ENCODE results near the gene C11orf68. TPM values are rescaled to one million over a fixed set of nuclear protein-coding genes. Genes with fewer than 3 reads are reported as not detected.
"Not testable (repeated sequence)": the region's sequence is repeated elsewhere in the genome, so short reads cannot be mapped to it uniquely, and the experiment has no call there.

C11orf68 gene
- total RNA-seq, 1 donor from 2014 or later = 34.6 TPM

DNA sequence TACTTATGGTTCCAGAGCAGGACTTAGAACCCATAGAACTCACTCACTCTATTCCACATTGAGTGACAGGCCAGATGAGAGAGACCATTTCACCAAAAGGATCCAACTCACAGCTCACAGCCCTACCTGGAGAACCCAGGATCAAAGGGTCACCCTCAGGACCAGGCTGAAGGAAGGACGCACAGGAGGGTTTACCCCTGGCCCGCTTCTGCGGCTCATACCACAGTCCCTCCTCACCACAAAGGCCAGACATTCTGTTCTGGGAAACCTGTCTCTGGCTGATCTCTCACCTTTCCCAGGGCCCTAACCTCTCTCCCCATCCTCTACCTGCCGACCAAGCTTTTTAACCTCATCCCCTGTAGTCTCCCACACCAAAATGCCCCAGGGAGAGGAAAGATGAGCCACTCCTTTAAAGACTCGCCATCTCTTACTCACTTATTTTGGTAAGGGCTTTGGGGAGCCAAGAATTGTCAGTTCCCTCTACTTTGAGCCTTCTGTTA lies 23.3 kb downstream of the C11orf68 start:
- FAIRE-seq (no peak), DNase-seq (ENCODE audit: low read depth) (no peak)
- Mint-ChIP-seq H3K27me3 (ENCODE audit: low read depth, unreplicated experiment) (no peaks in the 10 kb centered on the region), H3K4me3 (ENCODE audit: unreplicated experiment) (peak overlapping the region; percentile 23), H3K36me3 (ENCODE audit: low read depth, unreplicated experiment) (peaks cover 14% of the 10 kb centered on the region), H3K4me1 (ENCODE audit: low read depth, unreplicated experiment) (peaks cover 21% of the 10 kb centered on the region), H3K27ac (ENCODE audit: unreplicated experiment) (peak overlapping the region; percentile 20), H3K9me3 (ENCODE audit: unreplicated experiment) (no peaks in the 10 kb centered on the region)
- Histone ChIP-seq H3K36me3 (ENCODE audit: insufficient read depth, low read length) (peaks cover 26% of the 10 kb centered on the region), H3K4me3 (ENCODE audit: insufficient read depth, low read depth, low read length) (no peak overlapping the region), H3K79me2 (ENCODE audit: insufficient read depth, low read length) (peaks cover 90% of the 10 kb centered on the region), H2AFZ (ENCODE audit: low read depth, low read length) (no peak overlapping the region), H3K4me1 (ENCODE audit: insufficient read depth, low read length) (peaks cover 62% of the 10 kb centered on the region), H3K27me3 (ENCODE audit: insufficient read depth, low read length) (no peaks in the 10 kb centered on the region), H3K4me2 (ENCODE audit: low read length) (peak overlapping the region; percentile 89), H3K9ac (ENCODE audit: low read length) (peak overlapping the region; percentile 54), H3K27ac (ENCODE audit: low read depth, low read length) (peak overlapping the region; percentile 22), H3K9me3 (ENCODE audit: insufficient read depth, low read depth, low read length) (no peaks in the 10 kb centered on the region), H4K20me1 (ENCODE audit: insufficient read depth, low read length) (peaks cover 86% of the 10 kb centered on the region)
- TF ChIP-seq CTCF (IDR thresholded peaks at IDR 0.05; ENCODE audit: insufficient read depth, low read depth, low read length) = no peak
- no peak for TF ChIP-seq EZH2 (IDR thresholded peaks at IDR 0.05; ENCODE audit: insufficient read depth, low read length)

GRCh38 chr11:65894034-65894591 lies 24.7 kb downstream of the C11orf68 start:
- no peaks in the 10 kb centered on the region for H3K27me3 Mint-ChIP-seq (ENCODE audit: low read depth, unreplicated experiment)
- H3K4me1 ChIP-seq (ENCODE audit: insufficient read depth, low read length) = peaks cover 73% of the 10 kb centered on the region
- H4K20me1 ChIP-seq (ENCODE audit: insufficient read depth, low read length) = peaks cover 81% of the 10 kb centered on the region
- H3K4me2 ChIP-seq (ENCODE audit: low read length) = peak overlapping the region; percentile 99
- peaks cover 80% of the 10 kb centered on the region for H3K79me2 ChIP-seq (ENCODE audit: insufficient read depth, low read length)
- no peak for DNase-seq (ENCODE audit: low read depth)
- peaks cover 14% of the 10 kb centered on the region for H3K36me3 Mint-ChIP-seq (ENCODE audit: low read depth, unreplicated experiment)
- peaks cover 26% of the 10 kb centered on the region for H3K36me3 ChIP-seq (ENCODE audit: insufficient read depth, low read length)
- H3K27ac ChIP-seq (ENCODE audit: low read depth, low read length) = no peak overlapping the region
- H3K9me3 Mint-ChIP-seq (ENCODE audit: unreplicated experiment) = no peaks in the 10 kb centered on the region
- no peaks in the 10 kb centered on the region for H3K9me3 ChIP-seq (ENCODE audit: insufficient read depth, low read depth, low read length)
- H3K9ac ChIP-seq (ENCODE audit: low read length) = peak overlapping the region; percentile 19
- no peak overlapping the region for H2AFZ ChIP-seq (ENCODE audit: low read depth, low read length)
- no peak for FAIRE-seq
- TF ChIP-seq CTCF (IDR thresholded peaks at IDR 0.05; ENCODE audit: insufficient read depth, low read depth, low read length) = no peak
- TF ChIP-seq EZH2 (IDR thresholded peaks at IDR 0.05; ENCODE audit: insufficient read depth, low read length) = no peak
- H3K27ac Mint-ChIP-seq (ENCODE audit: unreplicated experiment) = no peak overlapping the region
- no peak overlapping the region for H3K4me3 ChIP-seq (ENCODE audit: insufficient read depth, low read depth, low read length)
- H3K4me3 Mint-ChIP-seq (ENCODE audit: unreplicated experiment) = no peak overlapping the region
- H3K4me1 Mint-ChIP-seq (ENCODE audit: low read depth, unreplicated experiment) = peaks cover 30% of the 10 kb centered on the region
- H3K27me3 ChIP-seq (ENCODE audit: insufficient read depth, low read length) = no peaks in the 10 kb centered on the region

- Mint-ChIP-seq H3K27me3 (ENCODE audit: low read depth, unreplicated experiment) (no peaks in the 10 kb centered on the region), H3K27ac (ENCODE audit: unreplicated experiment) (peak overlapping the region; percentile 86), H3K36me3 (ENCODE audit: low read depth, unreplicated experiment) (peaks cover 14% of the 10 kb centered on the region), H3K4me3 (ENCODE audit: unreplicated experiment) (peak overlapping the region; percentile 81), H3K9me3 (ENCODE audit: unreplicated experiment) (no peaks in the 10 kb centered on the region), H3K4me1 (ENCODE audit: low read depth, unreplicated experiment) (peaks cover 33% of the 10 kb centered on the region)
- no peak for DNase-seq (ENCODE audit: low read depth)
- Histone ChIP-seq H3K36me3 (ENCODE audit: insufficient read depth, low read length) (peaks cover 26% of the 10 kb centered on the region), H3K27me3 (ENCODE audit: insufficient read depth, low read length) (no peaks in the 10 kb centered on the region), H3K27ac (ENCODE audit: low read depth, low read length) (no peak overlapping the region), H3K4me1 (ENCODE audit: insufficient read depth, low read length) (peaks cover 74% of the 10 kb centered on the region), H3K4me3 (ENCODE audit: insufficient read depth, low read depth, low read length) (no peak overlapping the region), H4K20me1 (ENCODE audit: insufficient read depth, low read length) (peaks cover 70% of the 10 kb centered on the region), H2AFZ (ENCODE audit: low read depth, low read length) (no peak overlapping the region), H3K9ac (ENCODE audit: low read length) (peak overlapping the region; percentile 79), H3K9me3 (ENCODE audit: insufficient read depth, low read depth, low read length) (no peaks in the 10 kb centered on the region), H3K4me2 (ENCODE audit: low read length) (peak overlapping the region; percentile 99), H3K79me2 (ENCODE audit: insufficient read depth, low read length) (peaks cover 71% of the 10 kb centered on the region)
- TF ChIP-seq CTCF (IDR thresholded peaks at IDR 0.05; ENCODE audit: insufficient read depth, low read depth, low read length) = no peak
- TF ChIP-seq EZH2 (IDR thresholded peaks at IDR 0.05; ENCODE audit: insufficient read depth, low read length) = no peak
- no peak for FAIRE-seq
Observed at GRCh38 chr11:65892661-65893317, 26.1 kb downstream of the C11orf68 start.

GRCh38 chr11:65892137-65892540 lies 26.7 kb downstream of the C11orf68 start:
- Mint-ChIP-seq H3K36me3 (ENCODE audit: low read depth, unreplicated experiment) (peaks cover 14% of the 10 kb centered on the region), H3K4me3 (ENCODE audit: unreplicated experiment) (peak overlapping the region; percentile 81), H3K27ac (ENCODE audit: unreplicated experiment) (peak overlapping the region; percentile 26), H3K4me1 (ENCODE audit: low read depth, unreplicated experiment) (peaks cover 32% of the 10 kb centered on the region)
- H3K36me3 ChIP-seq (ENCODE audit: insufficient read depth, low read length) = peaks cover 26% of the 10 kb centered on the region
- H3K9me3 ChIP-seq (ENCODE audit: insufficient read depth, low read depth, low read length); H3K27me3 Mint-ChIP-seq (ENCODE audit: low read depth, unreplicated experiment); FAIRE-seq; H3K27me3 ChIP-seq (ENCODE audit: insufficient read depth, low read length); H3K27ac ChIP-seq (ENCODE audit: low read depth, low read length); H3K9me3 Mint-ChIP-seq (ENCODE audit: unreplicated experiment); DNase-seq (ENCODE audit: low read depth); H2AFZ ChIP-seq (ENCODE audit: low read depth, low read length): not testable (repeated sequence)
- H3K4me1 ChIP-seq (ENCODE audit: insufficient read depth, low read length) = peaks cover 74% of the 10 kb centered on the region
- H4K20me1 ChIP-seq (ENCODE audit: insufficient read depth, low read length) = peaks cover 69% of the 10 kb centered on the region
- peak overlapping the region; percentile 79 for H3K9ac ChIP-seq (ENCODE audit: low read length)
- peaks cover 71% of the 10 kb centered on the region for H3K79me2 ChIP-seq (ENCODE audit: insufficient read depth, low read length)
- peak overlapping the region; percentile 99 for H3K4me2 ChIP-seq (ENCODE audit: low read length)
- H3K4me3 ChIP-seq (ENCODE audit: insufficient read depth, low read depth, low read length) = peak overlapping the region; percentile 60
